Loucy (cell line): ENCODE results near the gene MRPL34.

Experiments
- H2AFZ ChIP-seq: fragments of 200-600 bp; sonication (generic); 2 replicates; pipeline ENCODE4 v1.6.0; 2016; ENCODE audit warnings: antibody characterized with exemption, mild to moderate bottlenecking, low read length, moderate library complexity
- H3F3A ChIP-seq: fragments of 200-600 bp; 2 replicates; pipeline ENCODE4 v1.6.0; 2016; ENCODE audit warnings: antibody characterized with exemption, low read depth, mild to moderate bottlenecking
- H3K27me3 ChIP-seq: fragments of 200-600 bp; sonication (generic); 2 replicates; pipeline ENCODE4 v1.6.1; 2014; ENCODE audit warnings: low read length, mild to moderate bottlenecking; ENCODE audit not compliant: insufficient read depth, poor library complexity, severe bottlenecking
- H3K36me3 ChIP-seq: fragments of 200-600 bp; sonication (generic); 2 replicates; pipeline ENCODE4 v1.6.1; 2016; ENCODE audit warnings: low read length; ENCODE audit not compliant: insufficient read depth
- H3K4me1 ChIP-seq: fragments of 200-600 bp; sonication (generic); 2 replicates; pipeline ENCODE4 v1.5.1; 2014; ENCODE audit warnings: low read length, mild to moderate bottlenecking; ENCODE audit not compliant: insufficient read depth, poor library complexity, severe bottlenecking
- H3K4me2 ChIP-seq: fragments of 200-600 bp; sonication (generic); 2 replicates; pipeline ENCODE4 v1.6.0; 2014; ENCODE audit warnings: antibody characterized with exemption, low read length, low read depth, mild to moderate bottlenecking; ENCODE audit not compliant: poor library complexity, severe bottlenecking
- H3K4me3 ChIP-seq: fragments of 200-600 bp; sonication (generic); 2 replicates; pipeline ENCODE4 v1.5.1; 2014; ENCODE audit warnings: low read length, mild to moderate bottlenecking, mixed read lengths; ENCODE audit not compliant: poor library complexity, severe bottlenecking
- H3K79me2 ChIP-seq: fragments of 200-600 bp; sonication (generic); 2 replicates; pipeline ENCODE4 v1.6.1; 2014; ENCODE audit warnings: low read length; ENCODE audit not compliant: insufficient read depth
- H3K9ac ChIP-seq: fragments of 200-600 bp; sonication (generic); 2 replicates; pipeline ENCODE4 v1.6.0; 2014; ENCODE audit warnings: mild to moderate bottlenecking, low read depth, low read length, moderate library complexity; ENCODE audit not compliant: poor library complexity, severe bottlenecking
- H3K9me2 ChIP-seq: fragments of 200-600 bp; sonication (generic); replicated peaks from 2 replicates; pipeline ENCODE4 v1.6.1; 2016; ENCODE audit warnings: low read depth, low read length, mixed read lengths
- H3K9me3 ChIP-seq: fragments of 200-600 bp; sonication (generic); 2 replicates; pipeline ENCODE4 v1.6.1; 2014; ENCODE audit warnings: mild to moderate bottlenecking, antibody characterized with exemption, low read length, low read depth; ENCODE audit not compliant: insufficient read depth
- H4K20me1 ChIP-seq: fragments of 200-600 bp; sonication (generic); 2 replicates; pipeline ENCODE4 v1.6.0; 2014; ENCODE audit warnings: antibody characterized with exemption, low read length, mild to moderate bottlenecking; ENCODE audit not compliant: insufficient read depth, poor library complexity, severe bottlenecking
- CTCF ChIP-seq: fragments of 200-600 bp; sonication (generic); conservative IDR thresholded peaks from 2 replicates; pipeline ENCODE4 v1.5.1; 2014; ENCODE audit warnings: mild to moderate bottlenecking, antibody characterized with exemption, low read length
- EZH2phosphoT487 ChIP-seq: fragments of 200-600 bp; IDR thresholded peaks from 2 replicates; pipeline ENCODE4 v1.6.1; 2018; ENCODE audit warnings: antibody characterized with exemption, mild to moderate bottlenecking, moderate library complexity, borderline replicate concordance

The MRPL34 gene

GRCh38 chr19:17347361-17347760 lies 41.7 kb downstream of the MRPL34 start:
- peaks cover 3% of the 10 kb centered on the region for H3K4me1 ChIP-seq
- H3K79me2 ChIP-seq = no peaks in the 10 kb centered on the region
- no peaks in the 10 kb centered on the region for H3F3A ChIP-seq
- H3K9me3 ChIP-seq = no peaks in the 10 kb centered on the region
- TF ChIP-seq CTCF (no peak), EZH2phosphoT487 (no peak)
- H3K36me3 ChIP-seq = no peaks in the 10 kb centered on the region
- H3K4me3 ChIP-seq = no peak overlapping the region
- no peaks in the 10 kb centered on the region for H4K20me1 ChIP-seq
- no peaks in the 10 kb centered on the region for H3K27me3 ChIP-seq
- no peak overlapping the region for H3K4me2 ChIP-seq
- no peak overlapping the region for H3K9ac ChIP-seq
- no peaks in the 10 kb centered on the region for H3K9me2 ChIP-seq
- H2AFZ ChIP-seq = no peak overlapping the region

- no peaks in the 10 kb centered on the region for H3F3A ChIP-seq
- H3K9me2 ChIP-seq = no peaks in the 10 kb centered on the region
- H3K4me2 ChIP-seq = no peak overlapping the region
- no peak overlapping the region for H3K4me3 ChIP-seq
- no peaks in the 10 kb centered on the region for H3K36me3 ChIP-seq
- no peaks in the 10 kb centered on the region for H3K79me2 ChIP-seq
- H2AFZ ChIP-seq = no peak overlapping the region
- H3K4me1 ChIP-seq = peaks cover 3% of the 10 kb centered on the region
- TF ChIP-seq CTCF (no peak), EZH2phosphoT487 (no peak)
- no peaks in the 10 kb centered on the region for H3K9me3 ChIP-seq
- no peaks in the 10 kb centered on the region for H4K20me1 ChIP-seq
- no peak overlapping the region for H3K9ac ChIP-seq
- no peaks in the 10 kb centered on the region for H3K27me3 ChIP-seq
Observed at GRCh38 chr19:17347877-17348276, 42.2 kb downstream of the MRPL34 start.

GRCh38 chr19:17348700-17349099 lies 43.0 kb downstream of the MRPL34 start:
- Histone ChIP-seq H3K9me3 (no peaks in the 10 kb centered on the region), H3K9ac (no peak overlapping the region), H3K9me2 (no peaks in the 10 kb centered on the region), H3K4me3 (no peak overlapping the region), H3K79me2 (no peaks in the 10 kb centered on the region), H4K20me1 (no peaks in the 10 kb centered on the region), H3K4me2 (no peak overlapping the region), H2AFZ (no peak overlapping the region), H3K36me3 (no peaks in the 10 kb centered on the region), H3F3A (no peaks in the 10 kb centered on the region), H3K4me1 (peaks cover 3% of the 10 kb centered on the region), H3K27me3 (no peaks in the 10 kb centered on the region)
- TF ChIP-seq CTCF (no peak), EZH2phosphoT487 (no peak)
